SJCRH30 (cell line): ENCODE data around the gene POLR1C. TPM values are rescaled to one million over a fixed set of nuclear protein-coding genes. Genes with fewer than 3 reads are reported as not detected.
"Not testable (repeated sequence)": the region's sequence is repeated elsewhere in the genome, so short reads cannot be mapped to it uniquely, and the experiment has no call there.

ENCODE experiments used
- DNase-seq, 2 experiments: peaks; one replicate each; pipeline ENCODE4 v3.0.0-alpha.2; 2015 to 2020
- H3K27ac ChIP-seq: fragments of 250-450 bp; sonication (Bioruptor Pico); 2 replicates; pipeline ENCODE4 v1.5.1; 2020; ENCODE audit warnings: mild to moderate bottlenecking, moderate library complexity
- H3K27me3 ChIP-seq: fragments of 250-450 bp; sonication (Bioruptor Pico); 2 replicates; pipeline ENCODE4 v1.5.1; 2020; ENCODE audit warnings: mild to moderate bottlenecking, moderate library complexity
- H3K36me3 ChIP-seq: fragments of 250-450 bp; sonication (Bioruptor Pico); 2 replicates; pipeline ENCODE4 v1.5.1; 2020; ENCODE audit warnings: mild to moderate bottlenecking, moderate library complexity
- H3K4me1 ChIP-seq: fragments of 250-450 bp; sonication (Bioruptor Pico); 2 replicates; pipeline ENCODE4 v1.5.1; 2020; ENCODE audit warnings: mild to moderate bottlenecking, moderate library complexity
- H3K4me3 ChIP-seq: fragments of 250-450 bp; sonication (Bioruptor Pico); 2 replicates; pipeline ENCODE4 v1.5.1; 2020; ENCODE audit warnings: mild to moderate bottlenecking, moderate library complexity
- H3K9me3 ChIP-seq: fragments of 250-450 bp; sonication (Bioruptor Pico); replicated peaks from 2 replicates; pipeline ENCODE4 v1.5.1; 2020; ENCODE audit warnings: mild to moderate bottlenecking, moderate library complexity
- total RNA-seq: library from RNA; depleted of rRNA; stranded (reverse); fragments of >200 nt; shearing (Covaris generic); gene quantifications from 2 replicates; pipeline ENCODE4 v1.2.3, GENCODE V29; 2014; rRNA removed

POLR1C gene
- total RNA-seq, result 37.3 and 38.3 TPM in 2 replicates

- DNase-seq, result peak; percentile 98 to 99
- Histone ChIP-seq H3K36me3 (peaks cover 30% of the 10 kb centered on the region), H3K27ac (peak within 1 kb of the TSS; percentile 81), H3K4me3 (peak within 1 kb of the TSS; percentile 76), H3K4me1 (no peaks in the 10 kb centered on the region; the same call in 1 of the 2 replicates), H3K9me3 (no peaks in the 10 kb centered on the region), H3K27me3 (no peaks in the 10 kb centered on the region)
Observed at GRCh38 chr6:43516697-43517504, at the start of gene POLR1C, which contains the start of gene YIPF3. Gene POLR1C (plus strand): TSS chr6:43517089. CDS start chr6:43517110, 21 bp downstream. Gene YIPF3 (minus strand): TSS chr6:43516926. CDS start chr6:43516807, 119 bp downstream.

- H3K27me3 ChIP-seq, H3K9me3 ChIP-seq, DNase-seq, H3K27ac ChIP-seq, H3K4me1 ChIP-seq, H3K36me3 ChIP-seq, H3K4me3 ChIP-seq: not testable (repeated sequence)
Observed at GRCh38 chr6:43467265-43467664, 49.6 kb upstream of the POLR1C start.

GRCh38 chr6:43467752-43468151, 49.1 kb upstream of the POLR1C start:
- peaks cover under 1% of the 10 kb centered on the region; the same call in 1 of the 2 replicates for H3K4me1 ChIP-seq
- H3K27me3 ChIP-seq, result no peaks in the 10 kb centered on the region
- H3K36me3 ChIP-seq, result no peaks in the 10 kb centered on the region
- no peaks in the 10 kb centered on the region for H3K9me3 ChIP-seq
- DNase-seq, result no peak
- H3K27ac ChIP-seq, result no peak overlapping the region
- no peak overlapping the region for H3K4me3 ChIP-seq

- Histone ChIP-seq H3K4me1 (no peaks in the 10 kb centered on the region), H3K27me3 (no peaks in the 10 kb centered on the region), H3K4me3 (no peak overlapping the region), H3K36me3 (no peaks in the 10 kb centered on the region), H3K9me3 (no peaks in the 10 kb centered on the region), H3K27ac (no peak overlapping the region)
- no peak for DNase-seq
Observed at GRCh38 chr6:43468240-43468639, 48.6 kb upstream of the POLR1C start.

GRCh38 chr6:43468748-43469681, 47.9 kb upstream of the POLR1C start:
- no peaks in the 10 kb centered on the region for H3K4me1 ChIP-seq
- no peak for DNase-seq
- no peaks in the 10 kb centered on the region for H3K9me3 ChIP-seq
- H3K4me3 ChIP-seq, result no peak overlapping the region
- H3K36me3 ChIP-seq, result no peaks in the 10 kb centered on the region
- H3K27me3 ChIP-seq, result no peaks in the 10 kb centered on the region
- no peak overlapping the region for H3K27ac ChIP-seq

- H3K4me1 ChIP-seq, result peaks cover 3% of the 10 kb centered on the region; the same call in 1 of the 2 replicates
- H3K4me3 ChIP-seq, result no peak overlapping the region
- no peaks in the 10 kb centered on the region for H3K27me3 ChIP-seq
Observed at GRCh38 chr6:43469947-43470346, 46.9 kb upstream of the POLR1C start.

GRCh38 chr6:43471399-43471798, 45.5 kb upstream of the POLR1C start:
- Histone ChIP-seq H3K27me3 (no peaks in the 10 kb centered on the region), H3K27ac (no peak overlapping the region), H3K9me3 (no peaks in the 10 kb centered on the region), H3K36me3 (no peaks in the 10 kb centered on the region), H3K4me3 (no peak overlapping the region), H3K4me1 (peaks cover 17% of the 10 kb centered on the region)
- no peak for DNase-seq

More at GRCh38 chr6:43469947-43470346, 46.9 kb upstream of the POLR1C start:
- H3K9me3 ChIP-seq, result no peaks in the 10 kb centered on the region
- DNase-seq, result no peak
- H3K36me3 ChIP-seq, result no peaks in the 10 kb centered on the region
- no peak overlapping the region for H3K27ac ChIP-seq

GRCh38 chr6:43472515-43472914, 44.4 kb upstream of the POLR1C start:
- Histone ChIP-seq H3K9me3 (no peaks in the 10 kb centered on the region), H3K27me3 (no peaks in the 10 kb centered on the region), H3K36me3 (no peaks in the 10 kb centered on the region), H3K4me3 (no peak overlapping the region), H3K27ac (no peak overlapping the region), H3K4me1 (peaks cover 22% of the 10 kb centered on the region)
- DNase-seq, result no peak

GRCh38 chr6:43475516-43475915, 41.4 kb upstream of the POLR1C start:
- Histone ChIP-seq H3K9me3 (no peaks in the 10 kb centered on the region), H3K27me3 (no peaks in the 10 kb centered on the region), H3K27ac (peak overlapping the region; percentile 7; the same call in 1 of the 2 replicates), H3K4me1 (peaks cover 29% of the 10 kb centered on the region), H3K4me3 (no peak overlapping the region), H3K36me3 (no peaks in the 10 kb centered on the region; the same call in 1 of the 2 replicates)
- DNase-seq, result peak; percentile 85 to 93

- no peak for DNase-seq
- Histone ChIP-seq H3K4me1 (peaks cover 29% of the 10 kb centered on the region), H3K27me3 (no peaks in the 10 kb centered on the region), H3K4me3 (peak overlapping the region; percentile 72), H3K9me3 (no peaks in the 10 kb centered on the region), H3K36me3 (no peaks in the 10 kb centered on the region; the same call in 1 of the 2 replicates), H3K27ac (no peak overlapping the region)
Observed at GRCh38 chr6:43476746-43477145, 40.1 kb upstream of the POLR1C start.

- Histone ChIP-seq H3K4me3 (peak within 1 kb of the TSS; percentile 72), H3K27me3 (no peaks in the 10 kb centered on the region), H3K4me1 (peaks cover 29% of the 10 kb centered on the region), H3K9me3 (no peaks in the 10 kb centered on the region), H3K27ac (peak within 1 kb of the TSS; percentile 78), H3K36me3 (no peaks in the 10 kb centered on the region; the same call in 1 of the 2 replicates)
- DNase-seq, result peak; percentile 93 to 95
Observed at GRCh38 chr6:43477235-43478007, 39.5 kb upstream of the POLR1C start, which contains the start of gene TJAP1. Gene TJAP1 (plus strand): TSS chr6:43477570. CDS start chr6:43499002, 21,432 bp downstream.

- Histone ChIP-seq H3K27me3 (no peaks in the 10 kb centered on the region), H3K36me3 (no peaks in the 10 kb centered on the region; the same call in 1 of the 2 replicates), H3K4me1 (peaks cover 29% of the 10 kb centered on the region), H3K4me3 (peak overlapping the region; percentile 72), H3K9me3 (no peaks in the 10 kb centered on the region), H3K27ac (peak overlapping the region; percentile 78)
- DNase-seq, result no peak
Observed at GRCh38 chr6:43478008-43478372, 38.9 kb upstream of the POLR1C start.

- Histone ChIP-seq H3K4me1 (peaks cover 16% of the 10 kb centered on the region), H3K4me3 (no peak overlapping the region), H3K9me3 (no peaks in the 10 kb centered on the region), H3K27me3 (no peaks in the 10 kb centered on the region), H3K36me3 (no peaks in the 10 kb centered on the region; the same call in 1 of the 2 replicates), H3K27ac (no peak overlapping the region)
- no peak for DNase-seq
Observed at GRCh38 chr6:43481075-43481474, 35.8 kb upstream of the POLR1C start.
